GM21786 (cell line): ENCODE results near the gene CSF1.
"Not testable (repeated sequence)": the region's sequence is repeated elsewhere in the genome, so short reads cannot be mapped to it uniquely, and the experiment has no call there.

Experiments used
- ATAC-seq: cut with Tn5 transposase; IDR thresholded peaks from one replicate; pipeline ENCODE4 v1.9.1; 2021; ENCODE audit not compliant: unreplicated experiment

CSF1 gene, protein sequence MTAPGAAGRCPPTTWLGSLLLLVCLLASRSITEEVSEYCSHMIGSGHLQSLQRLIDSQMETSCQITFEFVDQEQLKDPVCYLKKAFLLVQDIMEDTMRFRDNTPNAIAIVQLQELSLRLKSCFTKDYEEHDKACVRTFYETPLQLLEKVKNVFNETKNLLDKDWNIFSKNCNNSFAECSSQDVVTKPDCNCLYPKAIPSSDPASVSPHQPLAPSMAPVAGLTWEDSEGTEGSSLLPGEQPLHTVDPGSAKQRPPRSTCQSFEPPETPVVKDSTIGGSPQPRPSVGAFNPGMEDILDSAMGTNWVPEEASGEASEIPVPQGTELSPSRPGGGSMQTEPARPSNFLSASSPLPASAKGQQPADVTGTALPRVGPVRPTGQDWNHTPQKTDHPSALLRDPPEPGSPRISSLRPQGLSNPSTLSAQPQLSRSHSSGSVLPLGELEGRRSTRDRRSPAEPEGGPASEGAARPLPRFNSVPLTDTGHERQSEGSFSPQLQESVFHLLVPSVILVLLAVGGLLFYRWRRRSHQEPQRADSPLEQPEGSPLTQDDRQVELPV

DNA sequence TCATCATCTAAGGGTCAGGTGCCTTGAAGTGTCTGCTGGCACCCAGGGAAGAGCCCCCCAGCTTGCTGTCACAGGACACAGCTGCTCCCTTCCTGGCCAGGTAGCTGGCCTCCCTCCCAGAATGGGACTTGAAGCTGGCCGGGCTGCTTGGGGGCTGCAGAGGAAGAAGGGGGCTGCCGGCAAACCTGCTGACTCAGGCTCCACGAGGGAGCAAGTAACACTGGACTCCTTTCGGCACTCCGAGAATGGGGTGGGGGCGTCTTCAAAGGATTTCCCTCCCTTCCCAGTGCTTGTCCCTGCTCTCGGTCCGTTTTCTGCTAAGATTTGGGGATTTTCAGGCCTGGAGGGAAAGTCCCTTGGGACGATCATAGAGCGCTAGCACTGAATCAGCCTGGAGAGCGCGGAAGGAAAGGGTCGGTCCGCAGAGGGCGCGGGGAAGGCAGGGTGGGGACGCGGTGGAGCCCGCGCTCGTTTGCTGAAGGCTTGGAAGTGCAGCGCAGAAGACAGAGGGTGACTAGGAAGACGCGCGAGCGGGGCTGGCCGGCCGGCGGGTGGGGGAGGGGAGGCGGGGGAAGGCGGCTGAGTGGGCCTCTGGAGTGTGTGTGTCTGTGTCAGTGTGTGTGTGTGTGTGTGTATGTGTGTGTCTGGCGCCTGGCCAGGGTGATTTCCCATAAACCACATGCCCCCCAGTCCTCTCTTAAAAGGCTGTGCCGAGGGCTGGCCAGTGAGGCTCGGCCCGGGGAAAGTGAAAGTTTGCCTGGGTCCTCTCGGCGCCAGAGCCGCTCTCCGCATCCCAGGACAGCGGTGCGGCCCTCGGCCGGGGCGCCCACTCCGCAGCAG is at the start of gene CSF1:
Gene CSF1 (plus strand): TSS at position 727 of the 840 bp plus-strand sequence. CDS start 175 bp downstream, outside the sequence.
- ATAC-seq, result no peak

DNA sequence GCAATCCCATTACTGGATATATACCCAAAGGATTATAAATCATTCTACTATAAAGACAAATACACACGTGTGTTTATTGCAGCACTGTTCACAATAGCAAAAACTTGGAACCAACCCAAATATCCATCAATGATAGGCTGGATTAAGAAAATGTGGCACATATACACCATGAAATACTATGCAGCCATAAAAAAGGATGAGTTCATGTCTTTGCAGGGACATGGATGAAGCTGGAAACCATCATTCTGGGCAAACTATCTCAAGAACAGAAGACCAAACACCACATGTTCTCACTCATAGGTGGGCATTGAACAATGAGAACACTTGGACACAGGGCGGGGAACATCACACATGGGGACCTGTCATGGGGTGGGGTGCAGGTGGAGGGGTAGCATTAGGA is 49.0 kb upstream of the CSF1 start:
- not testable (repeated sequence) for ATAC-seq

DNA sequence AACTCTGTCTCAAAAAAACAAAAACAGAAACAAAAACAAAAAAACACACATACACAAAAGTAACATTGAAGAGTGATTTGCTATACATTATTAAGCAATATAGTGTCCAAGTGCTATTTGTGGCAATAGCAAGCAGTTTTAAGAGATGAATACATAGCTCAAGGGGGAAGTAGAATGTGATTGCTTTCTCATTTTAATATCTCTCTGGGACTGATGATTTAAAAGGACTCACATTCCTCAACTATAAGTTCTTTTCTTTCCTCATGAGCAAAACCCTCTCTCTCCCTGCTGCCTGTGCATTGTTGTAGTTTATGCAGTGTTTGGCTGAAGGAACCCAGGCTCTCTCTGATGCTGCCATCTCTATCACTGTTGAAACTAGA is 47.0 kb upstream of the CSF1 start:
- ATAC-seq, result no peak

DNA sequence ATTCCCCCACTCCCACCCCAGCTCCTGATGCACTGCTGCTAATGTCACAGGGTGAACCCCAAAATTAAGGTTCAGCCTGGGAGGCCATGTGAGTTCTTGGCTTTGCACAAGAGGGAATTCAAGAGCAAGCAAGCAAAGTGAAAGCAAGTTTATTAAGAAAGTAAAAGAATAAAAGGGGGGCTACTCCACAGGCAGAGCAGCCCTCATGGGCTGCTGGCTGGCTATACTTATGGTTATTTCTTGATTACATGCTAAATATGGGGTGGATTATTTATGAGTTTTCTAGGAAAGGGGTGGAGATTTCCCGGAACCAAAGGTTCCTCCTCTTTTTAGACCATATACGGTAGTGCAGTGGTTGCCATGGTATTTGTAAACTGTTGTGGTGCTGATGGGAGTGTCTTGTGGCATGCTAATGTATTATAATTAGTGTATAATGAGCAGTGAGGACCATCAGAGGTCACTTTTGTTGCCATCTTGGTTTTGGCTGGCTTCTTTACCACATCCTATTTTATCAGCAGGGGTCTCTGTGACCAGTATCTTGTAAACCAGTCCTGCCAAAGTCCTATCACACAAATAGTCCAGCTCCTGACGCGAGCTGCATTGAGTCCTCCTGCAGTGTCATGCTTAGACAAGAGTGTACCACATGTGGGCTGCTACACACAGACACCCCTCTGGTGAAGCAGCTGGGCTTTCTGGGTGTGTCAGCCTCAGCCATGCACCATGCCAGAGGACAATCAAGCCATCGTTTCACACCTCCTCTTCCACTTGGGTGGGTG is 46.4 kb upstream of the CSF1 start:
- ATAC-seq, result no peak

DNA sequence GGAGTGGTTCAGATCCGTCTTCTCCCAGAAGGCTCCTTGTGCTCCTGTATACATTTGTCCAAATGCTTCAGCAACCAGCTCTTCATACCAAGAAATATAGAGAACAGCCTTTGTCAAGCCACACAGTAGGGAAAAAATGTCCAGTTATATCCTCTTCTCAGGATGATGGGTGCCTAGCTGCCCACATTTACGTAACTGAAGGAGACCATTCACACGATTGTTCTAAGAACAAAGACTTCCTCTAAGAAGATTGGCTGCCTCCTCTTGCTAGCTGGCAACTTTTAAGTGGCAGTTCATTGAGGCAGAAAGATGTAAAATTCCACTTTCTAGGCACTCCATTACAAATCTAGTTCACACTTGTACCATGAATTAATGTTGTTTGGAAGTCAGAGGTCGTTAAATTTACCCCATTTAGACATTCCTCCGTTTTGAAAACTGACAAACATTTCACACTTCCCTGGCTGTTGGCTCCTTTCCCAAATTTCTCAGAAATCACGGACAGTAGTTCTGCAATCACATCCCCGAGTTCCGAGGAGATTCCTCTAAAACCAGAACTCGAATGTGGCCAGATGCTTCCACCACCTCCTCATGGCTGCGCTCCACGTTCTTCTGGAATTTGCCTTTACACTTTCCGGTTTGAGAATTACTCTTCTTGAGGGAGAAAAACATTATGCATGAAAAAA is 45.6 kb upstream of the CSF1 start:
- ATAC-seq, result no peak

DNA sequence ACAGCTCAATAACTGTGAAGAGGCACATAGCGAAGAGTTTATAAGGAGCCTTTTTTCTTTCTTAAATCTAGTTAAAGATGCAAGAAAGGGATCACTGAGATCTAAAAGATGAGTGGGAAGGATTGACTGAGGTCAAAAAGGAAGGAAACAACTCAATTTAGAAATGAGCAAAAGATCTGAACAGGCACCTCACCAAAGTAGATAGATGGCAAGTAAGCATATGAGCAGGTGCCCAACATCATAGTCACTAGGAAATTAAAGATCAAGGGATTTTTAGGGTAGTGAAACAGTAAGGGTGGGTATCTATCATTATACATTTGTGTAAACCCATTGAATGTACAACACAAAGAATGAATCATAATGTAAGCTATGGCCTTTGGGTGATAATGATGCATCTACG is 44.6 kb upstream of the CSF1 start:
- no peak for ATAC-seq

DNA sequence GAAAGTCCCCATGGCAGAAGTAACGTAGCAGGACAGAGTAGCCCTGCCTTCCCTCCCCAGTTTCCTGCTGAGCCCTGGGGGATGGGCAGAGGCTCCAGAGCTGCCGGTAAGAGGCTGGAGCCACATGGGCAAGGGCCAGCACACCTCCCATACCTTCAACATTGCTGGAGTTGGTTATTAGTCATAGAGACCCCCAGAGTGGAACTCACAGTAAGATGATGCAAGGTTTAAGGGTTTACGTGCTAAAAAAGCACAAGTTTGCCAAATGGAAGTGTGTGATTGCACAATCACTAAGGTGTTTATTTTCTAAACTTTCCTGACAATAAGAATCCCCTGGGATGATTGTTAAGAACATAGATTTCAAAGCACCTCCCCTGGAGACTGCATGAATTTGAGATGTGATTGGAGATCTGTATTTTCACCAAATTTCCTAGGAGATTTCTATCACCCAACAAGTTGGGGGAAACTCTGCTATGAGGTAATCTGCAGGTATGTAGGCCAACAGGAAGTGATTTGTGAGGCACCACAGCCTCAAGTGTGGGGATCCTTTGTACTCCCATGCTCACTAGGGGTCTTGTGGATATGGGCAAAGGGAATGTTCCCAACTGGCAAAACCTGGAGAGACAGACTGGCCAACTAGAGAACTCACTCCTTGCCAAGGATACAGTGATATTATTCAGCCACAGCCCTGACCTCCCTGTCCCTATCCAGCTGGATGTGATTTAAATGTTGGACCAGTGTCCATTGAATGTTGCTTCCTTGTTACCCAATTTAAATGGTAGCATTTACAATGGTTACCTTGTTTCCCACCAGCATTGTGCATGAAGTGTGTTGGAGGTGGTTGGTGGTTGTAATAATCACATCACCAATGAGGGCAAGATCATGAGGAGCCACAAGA is 37.1 kb upstream of the CSF1 start:
- no peak for ATAC-seq

DNA sequence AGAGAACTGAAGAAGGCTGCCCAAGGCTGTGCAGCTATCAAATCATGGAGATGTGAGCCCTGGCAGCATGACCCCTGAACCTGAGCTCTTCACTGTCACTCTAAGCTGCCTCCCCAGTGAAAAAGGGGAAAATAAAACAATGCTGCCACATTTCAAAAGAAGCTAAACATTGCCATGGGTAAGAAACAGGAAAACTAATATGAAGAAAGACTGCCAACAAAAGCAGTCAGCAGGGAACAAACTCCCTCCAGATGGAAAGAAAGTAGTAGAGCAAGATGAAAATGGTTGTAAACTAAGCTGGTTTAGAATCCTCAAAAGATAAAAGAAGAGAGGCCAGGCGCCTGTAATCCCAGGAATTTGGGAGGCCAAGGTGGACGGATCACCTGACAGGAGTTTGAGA is 36.2 kb upstream of the CSF1 start:
- no peak for ATAC-seq

DNA sequence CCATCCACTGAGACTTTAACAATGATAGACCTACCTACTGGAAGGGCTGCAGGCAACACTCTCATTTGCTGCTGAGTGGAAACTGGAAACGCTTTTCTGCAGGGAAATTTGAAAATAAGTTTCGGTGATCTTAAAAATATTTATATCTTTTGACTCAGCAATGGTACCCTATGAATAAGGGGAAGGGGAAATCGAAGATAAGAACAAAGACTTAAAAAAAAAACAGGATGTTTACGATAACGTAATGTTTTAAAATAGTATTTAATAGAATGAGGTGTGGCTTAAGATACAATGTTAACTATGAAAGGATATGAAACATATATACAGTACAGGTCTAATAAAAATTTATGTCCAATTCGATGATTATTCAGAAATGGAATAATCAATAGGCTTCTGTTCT is 34.8 kb upstream of the CSF1 start:
- no peak for ATAC-seq

DNA sequence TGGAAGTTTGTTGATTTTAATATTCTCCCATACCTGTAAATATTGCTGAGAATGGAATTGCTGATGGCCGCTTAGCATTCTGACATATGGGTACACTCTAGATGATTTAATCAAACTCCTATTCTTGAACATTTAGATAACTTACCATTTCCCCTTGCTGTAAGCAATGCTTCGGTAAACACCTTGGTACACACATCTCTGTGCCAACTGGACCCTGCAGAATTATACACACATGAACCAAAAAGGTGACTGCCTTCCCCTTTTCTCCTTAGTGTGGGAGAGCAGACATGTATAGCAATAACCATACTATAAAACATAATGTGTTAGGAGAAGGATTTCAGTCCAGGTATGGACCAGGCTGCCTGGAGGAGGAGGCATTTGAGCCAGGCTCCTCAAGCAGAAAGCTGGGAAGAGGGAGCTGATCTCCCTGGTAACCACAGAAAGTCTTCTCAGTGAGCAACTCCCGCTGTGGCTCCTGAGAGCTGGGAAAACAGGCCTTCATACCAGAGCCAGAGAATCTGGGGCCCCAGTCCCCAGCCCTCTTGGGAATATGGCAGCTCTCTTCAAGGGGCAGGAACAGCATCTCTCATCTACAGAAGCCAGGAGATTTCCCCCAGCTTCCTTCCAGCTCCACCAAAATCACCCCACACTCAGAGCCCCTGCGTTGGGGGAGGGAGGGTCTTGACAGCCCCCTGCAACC is 33.9 kb upstream of the CSF1 start:
- ATAC-seq, result no peak

DNA sequence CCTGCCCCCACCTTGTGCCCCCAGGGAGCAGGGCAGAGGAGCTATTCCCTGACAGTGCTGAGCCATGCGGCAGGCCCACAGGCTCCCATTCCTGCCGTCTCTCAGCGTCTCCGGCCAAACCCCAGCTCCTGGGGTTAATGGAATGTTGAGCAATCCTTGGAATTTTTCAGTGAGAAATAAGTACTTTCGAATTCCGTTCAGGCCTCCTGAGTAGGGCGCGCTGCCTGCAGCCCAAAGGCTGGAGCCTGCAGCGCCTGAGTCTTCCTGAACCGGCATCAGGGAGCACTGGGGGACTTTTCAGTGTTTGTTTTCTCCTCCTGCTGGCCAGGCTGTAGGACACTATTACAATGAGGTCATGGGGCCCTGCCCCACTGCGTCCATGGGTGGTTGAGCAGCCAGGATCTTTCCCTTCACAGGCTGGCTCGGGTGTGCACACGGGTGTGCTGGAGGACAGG is 33.3 kb upstream of the CSF1 start:
- no peak for ATAC-seq

DNA sequence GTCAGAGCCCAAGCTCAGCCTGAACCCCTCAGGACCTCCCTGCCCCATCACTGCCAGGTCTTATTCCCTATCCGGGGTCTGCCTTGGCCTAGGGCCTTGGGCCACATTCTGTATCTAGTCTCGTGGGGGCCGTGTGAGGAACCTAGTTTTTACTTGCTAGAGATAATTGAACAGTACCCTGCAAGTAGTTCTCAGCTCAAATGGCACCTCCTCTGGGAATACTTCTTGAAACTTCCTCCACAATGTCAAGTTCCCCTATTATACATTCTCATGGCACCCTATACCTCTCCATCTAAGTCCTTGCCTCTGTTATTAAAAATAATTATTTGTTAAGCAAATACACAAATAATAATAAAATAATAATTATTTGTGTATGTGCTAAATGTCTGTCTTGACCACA is 32.9 kb upstream of the CSF1 start:
- no peak for ATAC-seq

DNA sequence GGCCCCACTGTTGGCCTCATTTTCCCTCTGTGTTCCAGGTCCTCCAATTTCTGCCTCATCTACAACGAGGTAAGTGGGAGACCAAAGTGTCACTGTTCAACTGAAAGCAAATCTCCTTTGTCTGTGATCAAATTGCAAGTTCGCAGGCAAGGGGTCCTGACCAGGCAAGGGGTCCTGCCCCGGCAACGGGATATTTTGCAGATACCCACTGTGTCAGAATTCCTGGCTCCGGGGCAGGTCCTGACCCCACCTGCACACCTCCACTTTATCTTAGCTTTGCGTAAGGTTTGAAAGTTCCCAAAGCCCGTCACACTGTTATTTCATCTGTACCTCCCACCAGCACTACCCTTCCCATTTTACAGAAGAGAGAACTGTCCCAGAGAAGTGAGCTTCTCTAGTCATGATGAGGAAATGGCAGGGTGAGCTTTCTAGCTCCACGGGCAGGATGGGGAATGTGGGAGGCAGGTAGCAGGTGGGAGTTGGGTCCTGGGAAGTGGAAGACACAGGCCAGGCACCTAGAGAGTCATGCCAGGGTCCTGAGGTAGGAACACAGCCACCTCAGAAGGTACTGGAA is 32.0 kb upstream of the CSF1 start:
- no peak for ATAC-seq

DNA sequence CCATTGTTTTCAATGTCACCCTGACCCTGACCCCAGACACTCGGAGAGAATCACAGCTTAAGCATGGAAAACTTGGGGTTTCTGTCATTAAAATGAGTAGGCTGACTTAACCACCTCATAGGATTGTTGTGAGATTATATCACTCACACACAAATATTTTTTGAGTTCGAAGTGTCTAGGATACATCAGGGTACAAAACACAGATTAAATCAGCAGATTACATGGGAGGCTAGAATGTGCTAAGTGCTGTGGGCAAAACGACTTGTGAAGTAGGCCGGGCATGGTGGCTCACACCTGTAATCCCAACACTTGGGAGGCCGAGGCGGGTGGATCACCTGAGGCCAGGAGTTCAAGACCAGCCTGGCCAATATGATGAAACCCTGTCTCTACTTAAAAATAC is 31.3 kb upstream of the CSF1 start:
- ATAC-seq, result not testable (repeated sequence)

DNA sequence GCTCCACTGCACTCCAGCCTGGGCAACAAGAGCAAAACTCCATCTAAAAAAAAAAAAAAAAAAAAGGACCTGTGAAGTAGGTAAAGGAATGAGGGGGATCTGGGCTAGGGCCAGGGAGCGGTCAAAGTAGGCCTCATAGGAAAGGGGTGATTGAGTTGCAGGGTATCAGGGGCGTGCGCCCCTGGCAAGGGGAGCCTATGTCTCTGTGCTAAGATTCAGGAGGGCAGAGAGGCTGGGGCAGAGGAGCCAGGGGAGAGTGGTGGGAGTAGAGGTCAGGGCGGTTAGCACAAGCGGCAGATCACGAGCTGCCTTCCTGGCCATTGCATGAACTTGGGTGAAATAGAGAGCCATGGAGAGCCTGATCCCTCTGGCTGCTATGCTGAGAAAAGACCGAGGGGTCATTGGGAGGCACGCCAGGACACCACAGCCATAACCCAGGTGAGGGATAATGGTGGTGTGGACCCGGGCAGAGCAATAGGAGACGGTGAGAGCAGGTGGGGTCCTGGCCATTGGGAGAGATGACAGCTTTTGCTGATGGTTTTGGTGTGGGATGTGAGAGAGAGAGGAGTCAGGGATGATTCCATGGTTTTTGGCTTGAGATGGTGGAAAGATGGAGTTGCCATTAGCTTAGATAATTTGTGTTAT is 30.6 kb upstream of the CSF1 start:
- no peak for ATAC-seq

DNA sequence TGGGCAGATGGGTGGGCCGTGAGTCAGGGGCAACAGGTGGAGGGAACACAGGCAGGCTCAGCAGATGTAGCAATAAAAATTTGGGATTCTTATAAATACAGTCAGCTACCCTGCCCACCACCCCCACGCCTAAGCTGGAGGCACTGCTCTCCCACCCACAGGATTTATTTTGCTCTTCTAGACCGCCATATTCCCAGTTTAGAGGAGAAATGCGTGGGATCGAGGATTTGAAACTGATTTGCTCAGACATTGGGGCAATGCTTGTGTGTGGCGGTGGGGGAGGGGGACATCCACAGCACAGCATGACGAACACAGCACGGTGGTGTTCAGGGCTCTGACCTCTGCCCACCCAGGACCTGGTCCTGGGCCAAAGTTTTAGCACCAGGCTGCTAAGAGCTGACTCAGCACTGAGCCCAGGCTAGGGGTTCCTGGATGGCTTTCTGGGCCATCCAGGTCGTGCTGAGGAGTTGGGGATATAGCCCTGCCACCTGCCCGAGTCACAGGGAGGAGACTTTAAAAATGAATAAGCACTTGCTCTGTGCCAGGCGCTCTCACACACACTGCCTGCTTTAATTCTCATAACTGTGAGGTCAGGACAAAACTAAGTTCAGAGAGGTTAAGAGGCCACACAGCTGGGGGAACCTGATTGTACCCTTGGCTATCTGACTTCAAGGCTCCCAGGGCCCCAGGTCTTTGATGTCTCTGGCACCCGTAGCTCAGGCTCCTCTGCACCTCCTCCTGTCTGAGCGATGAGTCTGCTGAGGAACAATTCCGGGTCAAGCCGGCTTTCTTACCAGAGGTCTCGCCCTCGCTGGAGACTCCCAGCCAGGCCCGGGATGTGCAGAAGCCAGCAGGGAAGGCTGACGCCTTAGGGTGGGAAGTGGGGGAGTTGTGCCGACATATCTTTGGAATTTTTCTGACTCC is 29.4 kb upstream of the CSF1 start:
- no peak for ATAC-seq

DNA sequence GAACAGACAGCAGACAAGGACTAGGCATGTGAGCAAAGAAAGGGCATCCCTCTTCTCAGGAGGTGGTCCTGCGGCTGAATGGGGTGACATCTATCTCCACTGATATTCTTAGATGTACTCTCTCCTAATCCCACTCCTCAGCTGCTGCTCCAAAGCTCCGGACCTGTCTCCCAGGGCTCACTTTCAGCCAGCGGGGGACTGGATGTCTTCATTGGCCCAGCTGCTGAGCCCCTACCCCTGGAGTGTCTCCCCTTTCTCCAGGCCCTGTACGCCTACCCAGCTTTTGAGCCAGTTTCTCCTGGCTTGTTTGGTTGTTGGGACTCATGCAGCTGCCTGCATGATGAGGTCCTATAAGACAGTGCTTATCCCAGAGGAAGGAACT is 28.8 kb upstream of the CSF1 start:
- ATAC-seq, result no peak
